Choroid plexus epithelial cell (primary cell): Measurements from ENCODE around the gene BOD1L2.

Experiments used
- DNase-seq: peaks from one replicate; pipeline ENCODE4 v3.0.0-alpha.2; 2010; ENCODE audit warnings: low read depth
- H3K4me3 ChIP-seq: 2 replicates; pipeline ENCODE4 v1.5.1; 2011; ENCODE audit warnings: low read depth, mild to moderate bottlenecking, control low read depth, low read length, moderate library complexity
- CTCF ChIP-seq: conservative IDR thresholded peaks from 2 replicates; pipeline ENCODE4 v1.5.1; 2011; ENCODE audit warnings: low read depth, mild to moderate bottlenecking, control low read depth, inconsistent platforms, low read length, moderate library complexity

Gene BOD1L2

GRCh38 chr18:57146956-57147636 is at the start of gene BOD1L2:
Gene BOD1L2 (plus strand): TSS chr18:57147087. CDS start chr18:57147313, 226 bp downstream.
- no peak for TF ChIP-seq CTCF
- no peak within 1 kb of the TSS for H3K4me3 ChIP-seq
- no peak for DNase-seq

DNA sequence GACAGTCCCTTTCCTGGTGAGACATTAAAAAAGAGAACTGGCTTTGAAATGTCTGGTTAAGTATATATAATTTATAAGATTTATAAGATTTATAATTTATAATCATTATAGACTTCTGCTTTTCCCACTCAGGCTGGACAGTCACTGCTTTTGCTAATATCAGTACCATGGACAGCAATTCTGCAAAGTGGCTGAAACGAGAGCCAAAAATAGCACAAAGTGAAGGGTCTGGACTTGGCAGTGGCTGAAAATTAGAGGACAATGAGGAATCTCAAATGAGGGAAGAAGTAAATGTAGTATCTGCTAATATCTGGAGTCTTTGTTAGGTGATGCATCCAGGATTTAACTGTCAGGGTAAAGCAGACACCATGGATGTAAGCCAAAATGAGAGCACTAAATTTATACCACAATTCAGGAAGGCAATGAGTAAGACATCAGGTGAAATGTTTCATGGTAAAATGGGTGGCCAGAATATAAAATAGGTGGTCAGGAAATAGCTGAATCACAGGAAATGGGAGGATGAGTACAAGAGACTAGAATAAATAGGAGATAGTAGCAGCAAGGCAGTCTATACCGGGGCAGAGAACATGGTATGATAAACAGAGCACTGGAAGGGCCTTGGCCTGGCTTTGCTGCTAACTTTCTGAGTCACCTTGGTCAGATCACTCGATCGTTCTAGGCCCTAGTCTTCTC is 39.6 kb upstream of the BOD1L2 start:
- peak; percentile 51 for DNase-seq
- H3K4me3 ChIP-seq, result no peak overlapping the region

GRCh38 chr18:57110290-57110689 is 36.6 kb upstream of the BOD1L2 start:
- no peak for DNase-seq
- no peak overlapping the region for H3K4me3 ChIP-seq
- TF ChIP-seq CTCF, result no peak

More for the DNA sequence above, 39.6 kb upstream of the BOD1L2 start:
- no peak for TF ChIP-seq CTCF

GRCh38 chr18:57113799-57114420 is 33.0 kb upstream of the BOD1L2 start:
- H3K4me3 ChIP-seq, result no peak overlapping the region
- DNase-seq, result no peak
- TF ChIP-seq CTCF, result no peak

DNA sequence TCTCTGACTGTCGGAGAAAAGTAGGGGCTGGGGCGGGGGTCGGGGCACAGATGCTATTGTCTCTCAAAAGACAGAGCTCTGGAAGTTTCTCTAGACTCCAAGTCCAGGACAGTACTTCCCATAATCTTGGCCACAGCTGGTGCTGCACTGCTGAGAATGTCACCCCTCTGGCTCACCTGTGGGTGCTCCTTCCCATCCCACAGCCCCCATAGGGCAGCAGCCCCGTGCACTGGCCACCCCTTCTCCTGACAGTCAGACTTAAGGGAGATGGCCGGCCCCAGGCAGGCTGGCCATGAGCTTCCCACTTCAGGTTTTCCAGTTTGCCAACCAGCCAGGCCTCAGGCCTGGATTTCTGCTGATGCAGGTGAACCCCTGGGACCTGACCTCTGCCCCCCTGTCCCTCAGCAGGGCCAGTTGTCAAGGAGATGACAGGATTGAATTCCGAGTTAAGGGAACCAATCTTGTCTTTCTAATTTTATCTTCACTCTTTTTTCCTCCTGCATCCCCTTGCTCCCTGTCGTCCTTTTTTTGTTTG is 30.2 kb upstream of the BOD1L2 start:
- no peak for DNase-seq
- no peak for TF ChIP-seq CTCF
- no peak overlapping the region for H3K4me3 ChIP-seq

DNA sequence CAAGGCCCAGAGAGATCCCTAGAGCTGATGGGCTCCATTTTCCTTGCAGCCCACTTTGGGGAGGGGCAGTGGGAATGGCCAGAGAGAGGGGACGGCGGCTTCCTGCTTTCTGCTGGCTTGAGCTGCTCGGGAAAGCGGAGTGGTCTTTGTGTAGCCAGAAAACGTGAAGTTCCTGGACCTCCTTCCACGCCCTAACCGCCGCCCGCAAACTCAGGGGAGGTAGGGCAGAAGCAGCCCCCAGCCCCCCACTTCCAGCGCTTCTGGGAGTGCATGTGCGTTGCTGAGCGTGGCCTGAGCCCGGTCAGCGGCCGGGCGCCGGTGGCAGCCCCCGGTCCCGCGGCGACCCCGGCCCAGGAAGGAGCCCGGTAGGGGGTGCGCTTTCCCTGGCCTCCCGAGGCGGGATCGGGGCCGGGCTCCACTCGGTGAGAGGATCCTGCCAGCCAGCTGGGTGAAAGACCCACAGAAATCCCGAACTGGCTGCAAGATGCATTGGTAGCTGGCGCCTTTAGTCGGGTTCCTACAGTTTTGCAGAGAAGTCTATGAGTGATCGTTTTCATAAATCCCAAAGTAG is 25.3 kb upstream of the BOD1L2 start:
- H3K4me3 ChIP-seq, result no peak overlapping the region
- TF ChIP-seq CTCF, result no peak
- DNase-seq, result no peak
